Type B pancreatic cell (in vitro differentiated cells): ENCODE results near the gene RIMS1. TPM values are rescaled to one million over a fixed set of nuclear protein-coding genes. Genes with fewer than 3 reads are reported as not detected.

ENCODE experiments used
- DNase-seq: peaks from one replicate; pipeline ENCODE4 v3.0.0; 2021; ENCODE audit warnings: mixed read lengths; ENCODE audit not compliant: unreplicated experiment; ENCODE audit errors: extremely low spot score
- H3K27ac Mint-ChIP-seq: 2 replicates; pipeline ENCODE4 v1.8.0; 2021; ENCODE audit warnings: mild to moderate bottlenecking, mixed read lengths
- H3K27me3 Mint-ChIP-seq: 2 replicates; pipeline ENCODE4 v1.8.0; 2021; ENCODE audit warnings: mixed read lengths
- H3K36me3 Mint-ChIP-seq: 2 replicates; pipeline ENCODE4 v1.8.0; 2021; ENCODE audit warnings: mixed read lengths
- H3K4me1 Mint-ChIP-seq: one replicate; pipeline ENCODE4 v1.8.0; 2021; ENCODE audit warnings: mixed read lengths; ENCODE audit not compliant: unreplicated experiment
- H3K4me3 Mint-ChIP-seq: 2 replicates; pipeline ENCODE4 v1.8.0; 2021; ENCODE audit warnings: mild to moderate bottlenecking, mixed read lengths
- H3K9me3 Mint-ChIP-seq: 2 replicates; pipeline ENCODE4 v1.8.0; 2021; ENCODE audit warnings: mixed read lengths
- total RNA-seq: library from RNA; stranded (reverse); gene quantifications from 2 replicates; pipeline ENCODE4 v1.2.1, GENCODE V29; 2021; ENCODE audit warnings: low replicate concordance
- TF ChIP-seq, protein P1 (sequence below): fragments of 200-600 bp; sonication (generic); conservative IDR thresholded peaks from 2 replicates; pipeline ENCODE4 v1.5.0; 2021; ENCODE audit warnings: antibody characterized with exemption, mild to moderate bottlenecking

Gene RIMS1
- total RNA-seq, 1 donor from 2014 or later = 5.9 TPM

DNA sequence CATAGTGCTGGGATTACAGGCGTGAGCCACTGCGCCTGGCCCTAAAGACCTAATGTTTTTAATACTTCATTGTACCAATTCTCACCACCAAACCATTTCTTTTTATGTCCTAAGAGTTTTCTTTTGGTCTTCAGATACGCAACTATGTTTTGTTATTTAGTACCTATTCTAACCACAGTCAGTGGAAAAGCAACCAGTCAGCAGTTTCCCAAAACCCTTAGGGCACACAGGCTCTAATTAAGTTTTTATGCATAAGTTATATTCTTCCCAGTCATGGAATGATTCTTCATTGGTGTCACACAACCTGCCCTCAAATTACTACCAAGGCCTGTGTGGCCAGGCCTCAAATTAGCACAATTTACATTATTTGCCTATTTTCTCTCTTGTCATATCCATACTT lies 487.8 kb downstream of the RIMS1 start:
- Mint-ChIP-seq H3K27ac (no peak overlapping the region), H3K4me1 (peaks cover 5% of the 10 kb centered on the region), H3K27me3 (no peaks in the 10 kb centered on the region), H3K4me3 (no peak overlapping the region), H3K36me3 (no peaks in the 10 kb centered on the region), H3K9me3 (no peaks in the 10 kb centered on the region)
- TF ChIP-seq, protein P1, sequence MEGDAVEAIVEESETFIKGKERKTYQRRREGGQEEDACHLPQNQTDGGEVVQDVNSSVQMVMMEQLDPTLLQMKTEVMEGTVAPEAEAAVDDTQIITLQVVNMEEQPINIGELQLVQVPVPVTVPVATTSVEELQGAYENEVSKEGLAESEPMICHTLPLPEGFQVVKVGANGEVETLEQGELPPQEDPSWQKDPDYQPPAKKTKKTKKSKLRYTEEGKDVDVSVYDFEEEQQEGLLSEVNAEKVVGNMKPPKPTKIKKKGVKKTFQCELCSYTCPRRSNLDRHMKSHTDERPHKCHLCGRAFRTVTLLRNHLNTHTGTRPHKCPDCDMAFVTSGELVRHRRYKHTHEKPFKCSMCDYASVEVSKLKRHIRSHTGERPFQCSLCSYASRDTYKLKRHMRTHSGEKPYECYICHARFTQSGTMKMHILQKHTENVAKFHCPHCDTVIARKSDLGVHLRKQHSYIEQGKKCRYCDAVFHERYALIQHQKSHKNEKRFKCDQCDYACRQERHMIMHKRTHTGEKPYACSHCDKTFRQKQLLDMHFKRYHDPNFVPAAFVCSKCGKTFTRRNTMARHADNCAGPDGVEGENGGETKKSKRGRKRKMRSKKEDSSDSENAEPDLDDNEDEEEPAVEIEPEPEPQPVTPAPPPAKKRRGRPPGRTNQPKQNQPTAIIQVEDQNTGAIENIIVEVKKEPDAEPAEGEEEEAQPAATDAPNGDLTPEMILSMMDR = no peak
- DNase-seq = no peak

DNA sequence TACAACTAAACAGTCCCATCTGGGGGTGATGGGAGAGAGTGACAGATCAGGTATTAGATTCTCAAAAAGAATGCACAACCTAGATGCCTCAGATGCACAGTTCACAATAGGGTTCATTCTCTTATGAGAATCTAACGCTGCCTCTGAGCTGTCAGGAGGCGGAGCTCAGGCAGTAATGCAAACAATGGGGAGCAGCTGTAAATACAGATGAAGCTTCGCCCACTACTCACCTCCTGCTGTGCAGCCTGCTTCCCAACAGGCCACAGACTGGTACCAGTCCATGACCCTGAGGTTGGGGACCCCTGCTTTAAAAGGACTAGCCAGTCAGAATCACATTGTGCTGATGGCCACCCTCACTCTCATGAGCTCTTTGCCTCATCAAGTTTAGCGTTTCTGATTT lies 488.5 kb downstream of the RIMS1 start:
- Mint-ChIP-seq H3K36me3 (no peaks in the 10 kb centered on the region), H3K27ac (no peak overlapping the region), H3K9me3 (no peaks in the 10 kb centered on the region), H3K4me1 (peaks cover 5% of the 10 kb centered on the region), H3K4me3 (no peak overlapping the region), H3K27me3 (no peaks in the 10 kb centered on the region)
- DNase-seq = no peak
- TF ChIP-seq, protein P1 = no peak

GRCh38 chr6:72376736-72377135 lies 490.4 kb downstream of the RIMS1 start:
- Mint-ChIP-seq H3K4me1 (peaks cover 5% of the 10 kb centered on the region), H3K27me3 (no peaks in the 10 kb centered on the region), H3K9me3 (no peaks in the 10 kb centered on the region), H3K27ac (no peak overlapping the region), H3K36me3 (no peaks in the 10 kb centered on the region), H3K4me3 (no peak overlapping the region)
- no peak for DNase-seq
- TF ChIP-seq, protein P1 = no peak

- TF ChIP-seq, protein P1 = no peak
- no peaks in the 10 kb centered on the region for H3K4me1 Mint-ChIP-seq
- H3K9me3 Mint-ChIP-seq = no peaks in the 10 kb centered on the region
These were observed 494.7 kb downstream of the RIMS1 start for GRCh38 chr6:72381076-72381475.

DNA sequence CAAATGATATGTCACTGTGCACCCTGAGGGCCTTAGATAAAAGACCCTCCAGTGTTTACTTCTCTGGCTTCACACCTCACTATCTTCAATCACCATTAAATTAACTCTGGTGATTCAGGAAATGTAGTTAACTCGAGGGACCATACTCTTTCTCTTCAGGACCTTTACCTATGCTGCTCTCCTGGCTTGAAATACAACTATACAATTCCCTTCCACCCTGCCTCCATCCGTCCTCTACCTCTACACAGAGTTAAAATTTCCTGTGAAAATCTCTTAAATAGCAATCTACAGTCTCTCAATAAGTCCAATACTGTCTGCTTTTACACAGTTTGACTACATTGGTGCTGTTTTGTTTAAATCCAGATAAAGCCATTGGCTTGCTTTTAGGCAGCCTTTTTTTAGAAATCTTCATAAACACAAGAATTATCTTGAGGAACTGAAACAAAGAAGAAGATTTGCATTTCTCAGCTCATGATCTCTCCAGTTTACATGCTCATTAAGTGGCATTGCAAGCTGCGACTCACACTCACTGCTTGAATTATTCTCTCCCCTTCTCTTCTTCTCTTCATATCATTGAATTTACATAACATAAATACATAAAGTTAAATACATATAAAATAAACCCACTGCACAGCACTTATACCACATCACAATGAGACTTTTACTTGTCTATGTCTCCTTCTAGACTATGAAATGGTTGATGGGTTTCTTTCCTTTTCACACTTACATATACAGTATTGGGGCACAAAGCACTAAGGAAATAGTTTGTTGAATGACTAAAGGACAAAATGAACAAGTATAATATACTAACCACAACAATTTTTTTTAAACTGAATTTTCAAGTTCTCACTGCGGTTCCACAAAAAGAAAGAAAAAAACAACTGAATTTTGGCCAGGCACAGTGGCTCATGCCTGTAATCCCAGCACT lies 496.5 kb downstream of the RIMS1 start:
- H3K4me3 Mint-ChIP-seq = no peak overlapping the region
- H3K27me3 Mint-ChIP-seq = no peaks in the 10 kb centered on the region
- no peak for DNase-seq
- H3K4me1 Mint-ChIP-seq = no peaks in the 10 kb centered on the region
- no peaks in the 10 kb centered on the region for H3K9me3 Mint-ChIP-seq
- TF ChIP-seq, protein P1 = no peak
- no peaks in the 10 kb centered on the region for H3K36me3 Mint-ChIP-seq
- no peak overlapping the region for H3K27ac Mint-ChIP-seq

More at GRCh38 chr6:72381076-72381475, 494.7 kb downstream of the RIMS1 start:
- no peak overlapping the region for H3K4me3 Mint-ChIP-seq
- H3K36me3 Mint-ChIP-seq = no peaks in the 10 kb centered on the region
- no peak overlapping the region for H3K27ac Mint-ChIP-seq
- DNase-seq = no peak
- no peaks in the 10 kb centered on the region for H3K27me3 Mint-ChIP-seq
